Mucosa of stomach (tissue), 1 donor: ENCODE results near the gene MCM5.

Source experiments
- H3K27me3 ChIP-seq: one replicate; pipeline ENCODE4 v1.7.0; 2013; ENCODE audit warnings: mild to moderate bottlenecking, low read length; ENCODE audit not compliant: control insufficient read depth, insufficient read depth
- H3K36me3 ChIP-seq: one replicate; pipeline ENCODE4 v1.7.0; 2013; ENCODE audit warnings: low read length; ENCODE audit not compliant: control insufficient read depth, insufficient read depth
- H3K4me1 ChIP-seq: one replicate; pipeline ENCODE4 v1.7.0; 2013; ENCODE audit warnings: mild to moderate bottlenecking, low read length; ENCODE audit not compliant: control insufficient read depth, insufficient read depth
- H3K4me3 ChIP-seq: one replicate; pipeline ENCODE4 v1.7.0; 2013; ENCODE audit warnings: low read length
- H3K9ac ChIP-seq: one replicate; pipeline ENCODE4 v1.7.0; 2013; ENCODE audit warnings: mild to moderate bottlenecking, low read length, moderate library complexity
- H3K9me3 ChIP-seq: one replicate; pipeline ENCODE4 v1.7.0; 2013; ENCODE audit warnings: mild to moderate bottlenecking, low read length, moderate library complexity; ENCODE audit not compliant: control insufficient read depth
- donor health status: Pancreatic carcinoma.

MCM5 gene

DNA sequence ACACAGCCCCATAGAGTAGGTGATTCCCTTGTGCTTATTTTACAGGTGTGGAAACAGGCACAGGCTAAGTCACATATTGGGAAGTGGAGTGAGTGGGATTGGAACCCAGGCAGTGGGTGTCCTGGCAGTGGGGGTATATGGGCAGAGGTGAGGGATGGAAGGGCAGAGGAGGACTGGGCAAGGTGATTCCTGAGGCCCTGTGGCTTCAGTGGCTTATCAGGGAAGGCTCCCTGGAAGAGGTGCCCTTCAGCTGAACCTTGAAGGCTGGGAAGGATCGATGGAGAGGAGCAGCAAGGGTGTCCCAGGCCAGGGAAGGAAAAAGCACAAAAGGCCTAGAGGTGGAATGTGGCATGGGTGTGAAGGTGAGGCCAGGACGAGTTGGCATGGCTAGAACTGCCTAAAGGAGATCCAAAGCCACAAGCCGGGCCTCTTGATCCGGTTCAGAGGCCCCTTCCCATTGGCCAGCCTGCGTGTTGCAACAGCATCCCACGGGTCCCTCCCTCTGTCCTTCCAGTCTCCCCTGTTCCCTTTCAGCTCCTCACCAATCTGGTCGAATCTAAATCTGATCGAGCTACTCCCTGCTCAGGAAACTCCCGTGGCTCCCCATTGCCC, 41.7 kb downstream of the MCM5 start:
- Histone ChIP-seq H3K9me3 (no peaks in the 10 kb centered on the region), H3K4me1 (no peaks in the 10 kb centered on the region), H3K4me3 (no peak overlapping the region), H3K36me3 (no peaks in the 10 kb centered on the region), H3K9ac (no peak overlapping the region), H3K27me3 (no peaks in the 10 kb centered on the region)

DNA sequence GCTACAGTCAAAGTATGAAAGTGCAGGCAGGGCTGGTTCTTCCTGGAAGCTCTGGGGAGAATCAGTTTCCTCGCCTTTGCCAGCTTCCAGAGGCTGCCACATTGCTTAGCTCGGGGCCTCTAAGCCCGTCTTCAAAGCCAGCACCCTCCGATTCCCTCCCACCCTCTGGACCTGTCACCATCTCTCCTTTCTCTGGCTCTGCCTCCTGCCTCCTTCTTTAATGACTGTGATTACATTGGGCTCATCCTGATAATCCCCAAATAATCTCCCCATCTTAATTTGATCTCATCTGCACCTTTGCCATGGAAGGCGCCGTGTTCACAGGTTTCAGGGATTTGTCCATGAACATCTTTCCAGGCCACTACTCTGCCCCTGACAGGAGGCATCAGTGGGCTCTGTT, 42.5 kb downstream of the MCM5 start:
- Histone ChIP-seq H3K4me1 (peaks cover under 1% of the 10 kb centered on the region), H3K27me3 (no peaks in the 10 kb centered on the region), H3K9ac (no peak overlapping the region), H3K4me3 (no peak overlapping the region), H3K36me3 (no peaks in the 10 kb centered on the region), H3K9me3 (no peaks in the 10 kb centered on the region)

DNA sequence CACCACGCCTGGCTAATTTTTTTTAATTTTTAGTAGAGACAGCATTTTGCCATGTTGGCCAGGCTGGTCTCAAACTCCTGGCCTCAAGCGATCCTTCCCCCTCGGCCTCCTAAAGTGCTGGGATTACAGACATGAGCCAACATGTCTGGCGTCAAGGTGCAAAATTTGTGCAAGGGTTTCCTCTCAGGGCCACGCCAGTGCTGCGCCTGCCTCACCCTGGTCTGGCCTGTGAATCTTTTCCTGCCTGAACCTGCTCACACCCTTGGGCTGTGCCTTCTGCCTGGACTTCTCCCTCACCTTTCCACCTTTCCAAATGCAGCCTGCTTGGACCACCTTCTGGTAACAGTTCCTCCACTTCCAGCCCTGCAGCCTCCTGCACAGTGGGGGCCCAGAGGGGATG, 43.4 kb downstream of the MCM5 start:
- Histone ChIP-seq H3K36me3 (no peaks in the 10 kb centered on the region), H3K27me3 (no peaks in the 10 kb centered on the region), H3K4me1 (peaks cover 9% of the 10 kb centered on the region), H3K9ac (no peak overlapping the region), H3K4me3 (no peak overlapping the region), H3K9me3 (no peaks in the 10 kb centered on the region)

DNA sequence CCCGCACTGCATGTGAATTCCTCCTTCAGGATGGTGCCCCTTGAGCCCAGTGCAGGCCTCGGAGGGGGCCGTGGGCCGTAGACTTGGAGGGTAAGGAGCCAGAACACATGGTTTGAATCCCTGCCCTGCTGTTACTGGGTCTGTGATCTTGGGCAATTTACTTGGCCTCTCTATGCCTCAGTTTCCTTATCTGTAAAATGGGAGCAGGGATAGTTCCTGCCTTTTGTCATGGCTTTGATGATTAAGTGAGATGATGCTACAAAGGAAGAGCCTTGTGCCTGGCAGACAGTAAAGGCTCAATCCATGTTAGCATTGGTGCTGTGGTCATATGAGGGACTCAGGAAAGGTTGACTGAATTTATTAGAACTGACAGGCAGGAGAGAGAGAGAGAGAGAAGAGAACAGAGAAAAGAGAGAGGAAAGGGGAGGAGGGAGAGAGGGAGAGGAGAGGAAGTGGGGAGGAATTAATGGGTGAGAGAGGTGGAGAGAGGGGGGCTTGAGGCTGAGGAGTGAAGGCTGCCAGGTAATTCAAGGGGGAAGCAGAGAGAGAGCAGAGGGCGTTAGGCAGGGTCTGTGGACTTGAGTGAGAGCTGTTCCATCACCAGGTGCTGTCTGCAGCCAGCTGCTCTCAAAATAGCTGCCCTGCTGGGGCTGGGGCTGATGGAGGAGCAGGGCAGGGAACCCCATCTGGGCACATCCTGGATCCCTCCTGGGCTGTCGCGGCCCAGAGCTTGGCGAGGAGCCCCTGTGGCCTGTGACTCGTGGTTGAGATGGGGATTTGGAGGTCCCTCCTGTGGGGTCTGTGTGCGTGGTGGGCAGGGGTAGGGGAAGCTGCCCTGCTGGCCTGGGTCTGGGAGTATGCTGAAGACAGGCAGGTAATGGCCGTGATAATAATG, 44.1 kb downstream of the MCM5 start:
- H3K27me3 ChIP-seq, result no peaks in the 10 kb centered on the region
- H3K4me3 ChIP-seq, result no peak overlapping the region
- no peaks in the 10 kb centered on the region for H3K36me3 ChIP-seq
- no peaks in the 10 kb centered on the region for H3K9me3 ChIP-seq
- H3K9ac ChIP-seq, result no peak overlapping the region
- peaks cover 9% of the 10 kb centered on the region for H3K4me1 ChIP-seq

DNA sequence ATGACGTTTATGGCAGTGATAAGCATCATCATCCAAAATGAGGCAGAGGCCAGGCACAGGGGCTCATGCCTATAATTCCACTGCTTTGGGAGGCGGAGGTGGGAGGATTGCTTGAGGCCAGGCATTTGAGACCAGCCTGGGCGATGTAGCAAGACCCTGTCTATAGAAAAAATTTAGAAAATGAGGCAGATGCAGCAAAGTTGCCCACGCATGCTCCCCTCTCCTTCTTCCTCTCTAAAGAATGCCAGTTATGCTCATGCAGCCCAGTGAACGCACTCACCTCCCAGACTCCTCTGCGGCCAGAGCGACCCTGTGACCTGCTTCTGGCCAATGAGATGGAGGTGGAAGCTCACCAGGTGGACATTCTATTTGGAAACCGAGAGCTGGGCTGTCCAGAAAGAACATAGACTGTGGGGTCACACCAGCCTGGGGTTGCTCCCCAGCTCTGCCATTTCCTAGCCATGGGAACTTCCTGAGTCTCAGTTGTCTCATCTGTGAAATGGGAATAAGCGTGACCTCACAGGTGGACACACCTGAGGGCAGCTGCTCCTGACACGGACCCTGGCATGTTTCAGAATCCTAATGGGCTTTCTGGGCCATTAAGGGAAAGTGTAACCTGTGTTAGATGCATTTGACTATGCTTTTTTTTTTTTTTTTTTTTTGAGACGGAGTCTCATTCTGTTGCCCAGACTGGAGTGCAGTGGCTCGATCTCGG, 44.9 kb downstream of the MCM5 start:
- Histone ChIP-seq H3K4me3 (no peak overlapping the region), H3K9ac (no peak overlapping the region), H3K4me1 (peaks cover 9% of the 10 kb centered on the region), H3K9me3 (no peaks in the 10 kb centered on the region), H3K36me3 (no peaks in the 10 kb centered on the region), H3K27me3 (no peaks in the 10 kb centered on the region)

DNA sequence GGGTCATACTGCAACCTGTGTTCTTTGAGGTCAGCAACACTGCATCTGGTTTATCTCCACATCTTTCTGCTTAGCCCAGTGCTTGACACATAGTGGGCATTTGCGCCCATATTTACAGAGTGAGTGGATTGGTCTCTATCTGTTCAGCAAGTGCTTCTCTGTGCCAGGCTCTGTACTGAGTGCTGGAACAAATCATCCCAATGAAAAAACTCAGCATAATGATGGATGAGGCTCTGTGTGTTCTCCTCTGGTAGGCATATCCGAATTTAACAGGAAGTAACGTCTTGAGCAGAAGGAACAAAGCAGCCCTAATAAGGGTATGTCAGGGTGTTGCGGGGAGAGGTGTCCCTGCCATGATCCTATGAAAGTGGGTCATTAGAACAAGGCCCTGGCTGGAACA, 46.0 kb downstream of the MCM5 start:
- Histone ChIP-seq H3K27me3 (no peaks in the 10 kb centered on the region), H3K9ac (no peak overlapping the region), H3K4me3 (no peak overlapping the region), H3K9me3 (no peaks in the 10 kb centered on the region), H3K4me1 (peaks cover 9% of the 10 kb centered on the region), H3K36me3 (no peaks in the 10 kb centered on the region)

DNA sequence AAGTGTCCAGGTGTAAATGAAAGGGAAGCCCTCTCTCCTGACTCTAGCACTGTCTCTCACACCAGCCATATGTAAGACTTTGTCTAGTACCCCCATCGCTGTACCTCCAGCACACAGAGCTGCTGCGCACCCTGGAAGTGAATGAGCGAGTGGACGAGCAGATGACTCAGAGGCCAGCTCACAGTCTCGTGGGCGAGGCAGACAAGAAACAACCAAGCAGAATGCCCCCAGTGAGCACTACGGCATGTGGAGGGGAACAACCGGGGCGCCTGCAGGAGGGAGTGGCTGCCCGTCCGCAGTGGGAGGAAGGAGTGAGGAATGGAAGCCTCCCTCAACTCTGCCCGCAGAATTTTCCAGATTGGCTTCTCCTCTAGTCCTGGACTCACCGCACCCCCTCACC, 46.4 kb downstream of the MCM5 start:
- no peak overlapping the region for H3K9ac ChIP-seq
- peaks cover 11% of the 10 kb centered on the region for H3K4me1 ChIP-seq
- no peaks in the 10 kb centered on the region for H3K9me3 ChIP-seq
- H3K4me3 ChIP-seq, result no peak overlapping the region
- no peaks in the 10 kb centered on the region for H3K36me3 ChIP-seq
- H3K27me3 ChIP-seq, result no peaks in the 10 kb centered on the region

DNA sequence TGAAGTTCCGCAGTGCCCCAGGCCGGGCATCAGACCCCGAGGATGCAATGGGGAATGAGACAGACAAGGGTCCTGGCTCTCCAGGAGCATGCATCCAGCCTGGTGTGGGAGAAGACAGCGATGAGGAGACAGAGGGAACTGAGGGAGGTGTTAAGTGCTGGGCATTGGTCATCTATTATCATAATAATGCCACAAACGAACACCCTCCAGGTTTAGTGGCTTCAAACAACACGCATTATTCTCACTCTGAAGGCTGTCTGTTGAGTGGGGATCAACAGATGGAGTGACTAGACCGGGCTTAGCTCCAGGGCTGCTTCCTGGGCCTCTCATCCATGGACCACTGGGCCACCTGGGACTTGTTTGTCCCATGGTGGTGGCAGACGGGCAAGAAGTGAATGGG, 48.6 kb downstream of the MCM5 start:
- H3K4me1 ChIP-seq, result peaks cover 31% of the 10 kb centered on the region
- no peaks in the 10 kb centered on the region for H3K9me3 ChIP-seq
- no peaks in the 10 kb centered on the region for H3K27me3 ChIP-seq
- no peak overlapping the region for H3K9ac ChIP-seq
- no peaks in the 10 kb centered on the region for H3K36me3 ChIP-seq
- no peak overlapping the region for H3K4me3 ChIP-seq

DNA sequence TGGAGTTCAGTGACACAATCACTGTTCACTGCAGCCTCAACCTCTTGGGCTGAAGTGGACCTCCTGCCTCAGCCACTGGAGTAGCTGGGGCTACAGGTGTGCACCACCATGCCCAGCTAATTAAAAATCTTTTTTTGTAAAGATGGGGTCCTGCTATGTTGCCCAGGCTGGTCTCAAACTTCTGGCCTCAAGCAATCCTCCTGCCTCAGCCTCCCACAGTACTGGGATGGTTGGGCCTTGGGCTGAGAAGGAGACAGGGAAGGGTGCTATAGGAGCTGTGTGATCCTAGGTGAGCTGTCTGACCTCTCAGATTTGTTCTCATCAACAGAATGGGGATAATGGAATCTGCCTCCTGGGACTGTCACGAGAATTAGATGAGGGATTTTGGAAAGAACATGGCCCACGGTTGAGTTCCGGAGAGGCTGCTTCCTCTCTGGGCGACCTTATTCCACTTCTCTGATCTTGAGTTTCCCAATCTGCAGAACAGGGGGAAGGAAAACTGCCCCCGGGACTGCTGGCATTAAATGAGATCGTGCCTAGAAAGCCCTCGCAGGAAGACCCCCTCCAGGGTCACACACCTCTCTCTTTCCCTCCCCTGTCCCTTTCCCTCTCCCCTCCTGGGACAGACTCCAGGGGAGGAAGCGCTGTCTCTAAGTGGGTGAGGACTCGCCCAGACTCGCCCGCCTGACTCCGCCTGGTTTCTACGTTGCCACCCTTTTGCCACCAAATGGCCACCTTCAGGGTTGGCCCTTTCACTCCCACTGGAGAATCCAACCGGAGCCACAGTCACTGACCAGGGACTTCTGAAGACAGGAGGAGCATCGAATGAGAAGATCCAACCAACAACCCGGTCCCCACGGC, 50.1 kb downstream of the MCM5 start:
- Histone ChIP-seq H3K36me3 (no peaks in the 10 kb centered on the region), H3K9me3 (no peaks in the 10 kb centered on the region), H3K9ac (no peak overlapping the region), H3K4me3 (no peak overlapping the region), H3K4me1 (peaks cover 31% of the 10 kb centered on the region), H3K27me3 (no peaks in the 10 kb centered on the region)

DNA sequence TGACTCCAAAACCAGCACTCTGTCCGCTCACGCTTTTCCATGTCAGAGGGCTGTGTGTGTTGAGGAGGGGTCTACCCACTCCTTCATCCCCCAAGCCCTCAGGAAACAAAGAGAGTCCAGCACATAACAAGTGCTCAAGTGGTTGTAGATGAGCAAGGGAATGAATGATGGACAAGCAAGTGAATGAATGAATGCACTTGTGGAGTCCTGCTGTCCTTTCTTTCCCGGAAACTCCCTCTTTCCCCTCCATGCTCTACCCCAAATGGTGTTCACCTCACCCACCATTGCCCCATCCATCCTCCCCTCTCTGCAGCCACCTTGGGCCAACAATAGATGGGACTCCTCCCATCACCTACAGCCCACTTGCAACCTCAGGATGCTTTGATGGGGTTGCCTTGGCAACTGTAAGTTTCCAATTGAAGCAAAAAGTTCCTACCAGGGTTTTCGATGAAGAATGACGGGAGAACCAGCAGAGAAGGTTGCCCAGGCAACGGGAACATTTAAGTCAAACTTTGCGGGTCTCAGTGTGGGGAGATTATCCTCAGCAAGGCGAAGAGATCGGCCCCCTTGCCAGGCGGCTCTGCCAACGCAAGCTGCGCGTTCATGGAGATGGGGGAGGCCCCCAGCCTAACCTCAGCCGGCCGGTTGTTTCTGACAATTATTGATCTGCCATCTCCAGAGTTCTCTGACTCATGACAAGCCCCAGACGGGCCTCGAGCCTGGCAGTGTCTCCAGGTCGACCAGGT, 51.1 kb downstream of the MCM5 start:
- Histone ChIP-seq H3K27me3 (no peaks in the 10 kb centered on the region), H3K36me3 (no peaks in the 10 kb centered on the region), H3K4me3 (no peak overlapping the region), H3K4me1 (peaks cover 31% of the 10 kb centered on the region), H3K9me3 (no peaks in the 10 kb centered on the region), H3K9ac (no peak overlapping the region)

DNA sequence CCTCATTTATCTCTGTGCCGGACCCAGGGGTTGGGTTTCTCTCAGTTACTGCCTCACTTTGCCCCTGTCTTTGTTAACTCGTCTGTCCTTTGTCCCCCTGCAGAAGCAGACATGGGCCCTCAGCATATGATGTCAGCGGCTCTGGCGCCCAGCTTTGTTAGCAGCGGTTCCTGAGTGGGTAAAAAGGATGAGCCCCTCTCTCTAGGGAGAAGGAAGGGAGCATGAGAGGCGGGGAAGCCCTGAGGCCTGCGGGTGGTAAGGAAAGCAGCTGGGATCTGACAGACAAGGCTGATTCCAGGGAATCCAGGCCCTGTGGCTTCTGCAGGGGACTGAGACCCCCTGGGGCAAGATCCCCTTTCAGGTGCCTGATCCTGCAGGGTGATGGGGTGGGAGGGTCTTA, 51.7 kb downstream of the MCM5 start:
- H3K4me3 ChIP-seq, result no peak overlapping the region
- H3K4me1 ChIP-seq, result peaks cover 31% of the 10 kb centered on the region
- no peaks in the 10 kb centered on the region for H3K9me3 ChIP-seq
- peak overlapping the region; percentile 30 for H3K9ac ChIP-seq
- no peaks in the 10 kb centered on the region for H3K27me3 ChIP-seq
- no peaks in the 10 kb centered on the region for H3K36me3 ChIP-seq
